HT-29 (cell line): ENCODE measurements around the gene DAP3. TPM values are rescaled to one million over a fixed set of nuclear protein-coding genes. Genes with fewer than 3 reads are reported as not detected.
"Not testable (repeated sequence)": the region's sequence is repeated elsewhere in the genome, so short reads cannot be mapped to it uniquely, and the experiment has no call there.

ENCODE experiments used
- DNase-seq: peaks from one replicate; pipeline ENCODE4 v3.0.0-alpha.2; 2015; ENCODE audit warnings: low spot score
- total RNA-seq: library from RNA; depleted of rRNA; stranded (reverse); fragments of >200 nt; shearing (Covaris generic); gene quantifications from 2 replicates; pipeline ENCODE4 v1.2.3, GENCODE V29; 2014; rRNA removed

DAP3 gene
- 58.5 and 77.3 TPM in 2 replicates for total RNA-seq

GRCh38 chr1:155689081-155689607, at the start of gene DAP3:
DAP3 (plus strand) TSS chr1:155689091; CDS start chr1:155709780, 20,689 bp downstream.
- peak; percentile 40 for DNase-seq

- DNase-seq, result no peak
Observed at GRCh38 chr1:155640367-155640766, 48.5 kb upstream of the DAP3 start.

- not testable (repeated sequence) for DNase-seq
Observed at GRCh38 chr1:155642559-155643180, 46.2 kb upstream of the DAP3 start.

GRCh38 chr1:155643230-155643629, 45.7 kb upstream of the DAP3 start:
- DNase-seq, result no peak

- no peak for DNase-seq
Observed at GRCh38 chr1:155645034-155645598, 43.8 kb upstream of the DAP3 start.

- no peak for DNase-seq
Observed at GRCh38 chr1:155645648-155646047, 43.2 kb upstream of the DAP3 start.

- DNase-seq, result no peak
Observed at GRCh38 chr1:155646307-155646706, 42.6 kb upstream of the DAP3 start.

GRCh38 chr1:155648207-155649147, 40.4 kb upstream of the DAP3 start:
- peak; percentile 73 for DNase-seq

GRCh38 chr1:155649676-155650075, 39.2 kb upstream of the DAP3 start:
- no peak for DNase-seq

- no peak for DNase-seq
Observed at GRCh38 chr1:155650231-155650757, 38.6 kb upstream of the DAP3 start.

GRCh38 chr1:155651861-155652661, 36.8 kb upstream of the DAP3 start:
- peak; percentile 62 for DNase-seq

GRCh38 chr1:155652951-155653350, 35.9 kb upstream of the DAP3 start:
- DNase-seq, result no peak

GRCh38 chr1:155657463-155657862, 31.4 kb upstream of the DAP3 start:
- no peak for DNase-seq

GRCh38 chr1:155661239-155661638, 27.7 kb upstream of the DAP3 start:
- DNase-seq, result not testable (repeated sequence)

GRCh38 chr1:155669233-155670162, 19.4 kb upstream of the DAP3 start:
- no peak for DNase-seq

- DNase-seq, result no peak
Observed at GRCh38 chr1:155671750-155672149, 17.1 kb upstream of the DAP3 start.

- no peak for DNase-seq
Observed at GRCh38 chr1:155673003-155673402, 15.9 kb upstream of the DAP3 start.

GRCh38 chr1:155678027-155678426, 10.9 kb upstream of the DAP3 start:
- peak; percentile 8 for DNase-seq

GRCh38 chr1:155678992-155679391, 9.9 kb upstream of the DAP3 start:
- DNase-seq, result not testable (repeated sequence)

- DNase-seq, result no peak
Observed at GRCh38 chr1:155680531-155680930, 8.4 kb upstream of the DAP3 start.
